Esophagus muscularis mucosa (tissue), 4 donors: ENCODE measurements around the gene NEU4. TPM values are rescaled to one million over a fixed set of nuclear protein-coding genes. Genes with fewer than 3 reads are reported as not detected.

Experiments used
- DNase-seq: peaks from one replicate; pipeline ENCODE4 v3.0.0-alpha.2; 2017; ENCODE audit errors: extremely low spot score
- H3K27ac ChIP-seq, 4 donors: fragments of 200-600 bp; sonication (generic); replicated peaks in 1 of 4; 1 replicate in 3 of 4; 2 replicates in 1 of 4; pipeline ENCODE4 v1.5.1; 2016 to 2019; ENCODE audit warnings: mild to moderate bottlenecking in 1 of 4
- H3K27me3 ChIP-seq, 4 donors: fragments of 200-600 bp; sonication (generic); one replicate each; pipeline versions ENCODE4 v1.5.1 to v1.6.0; 2016 to 2019
- H3K36me3 ChIP-seq, 4 donors: fragments of 200-600 bp; sonication (generic); one replicate each; pipeline ENCODE4 v1.5.1; 2016 to 2019
- H3K4me1 ChIP-seq, 4 donors: fragments of 200-600 bp; sonication (generic); one replicate each; pipeline ENCODE4 v1.5.1; 2016 to 2019
- H3K4me3 ChIP-seq, 4 donors: fragments of 200-600 bp; sonication (generic); 1 replicate in 2 of 4; 2 replicates in 2 of 4; pipeline ENCODE4 v1.5.1; 2016 to 2019; ENCODE audit warnings: mild to moderate bottlenecking in 4 of 4, moderate library complexity in 1 of 4
- H3K9me3 ChIP-seq, 4 donors: fragments of 200-600 bp; sonication (generic); 1 replicate in 3 of 4; 2 replicates in 1 of 4; pipeline ENCODE4 v1.5.1; 2016 to 2019
- EP300 ChIP-seq: sonication (generic); formaldehyde crosslinking; IDR thresholded peaks from one replicate; pipeline ENCODE4 v1.6.1; 2017; ENCODE audit warnings: antibody characterized with exemption
- POLR2A ChIP-seq: fragments of 450-650 bp; IDR thresholded peaks from one replicate; pipeline ENCODE4 v1.6.1; 2017; ENCODE audit warnings: antibody characterized with exemption, moderate library complexity, mild to moderate bottlenecking, low read depth
- POLR2AphosphoS5 ChIP-seq, 2 donors: sonication (generic); formaldehyde crosslinking; IDR thresholded peaks; one replicate each; pipeline ENCODE4 v1.6.1; 2017; ENCODE audit warnings: antibody characterized with exemption in 2 of 2
- WGBS: methylation state at CpG from one replicate; pipeline ENCODE4 v1.1.5; 2018; 5-methylcytosine and 5-hydroxymethylcytosine counted together
- intact Hi-C: fragments of 100-400 bp; cut with DNase I; formaldehyde crosslinking; loops from one replicate; pipeline ENCODE4 v1.15.1; 2023
- total RNA-seq, 4 donors: library from RNA; depleted of rRNA; stranded (reverse); fragments of >200 nt; gene quantifications; one replicate each; pipeline versions ENCODE4 v1.1.0 to v1.2.1, GENCODE V29; 2016
- TF ChIP-seq, protein P1 (sequence below), 3 experiments: fragments of 200-600 bp in 2 of 3; fragments of 450-650 bp in 1 of 3; sonication (generic) in 2 of 3; IDR thresholded peaks; one replicate each; pipeline ENCODE4 v1.5.1; 2017 to 2019; ENCODE audit warnings: antibody characterized with exemption in 3 of 3, mild to moderate bottlenecking in 2 of 3, moderate library complexity in 1 of 3

Gene NEU4
- total RNA-seq, 4 donors from 2014 or later = 1.5 to 5.4 TPM; not detected in 2

GRCh38 chr2:241844066-241844728, 35.2 kb downstream of the NEU4 start:
- Histone ChIP-seq H3K36me3 (no peaks in the 10 kb centered on the region), H3K4me1 (peaks cover 11 to 35% (median 26%) of the 10 kb centered on the region in 4 donors), H3K9me3 (no peaks in the 10 kb centered on the region), H3K4me3 (peak overlapping the region; percentile 51 to 65 (median 54)), H3K27ac (peak overlapping the region; percentile 63 to 78 (median 74)), H3K27me3 (no peaks in the 10 kb centered on the region)
- intact Hi-C loops = no loop called here
- 8% methylated on average over 41 of the region's 65 CpGs for WGBS
- peak; percentile 62 to 71 for TF ChIP-seq POLR2AphosphoS5 (IDR thresholded peaks at IDR 0.05)
- TF ChIP-seq POLR2A = no peak
- TF ChIP-seq, protein P1, sequence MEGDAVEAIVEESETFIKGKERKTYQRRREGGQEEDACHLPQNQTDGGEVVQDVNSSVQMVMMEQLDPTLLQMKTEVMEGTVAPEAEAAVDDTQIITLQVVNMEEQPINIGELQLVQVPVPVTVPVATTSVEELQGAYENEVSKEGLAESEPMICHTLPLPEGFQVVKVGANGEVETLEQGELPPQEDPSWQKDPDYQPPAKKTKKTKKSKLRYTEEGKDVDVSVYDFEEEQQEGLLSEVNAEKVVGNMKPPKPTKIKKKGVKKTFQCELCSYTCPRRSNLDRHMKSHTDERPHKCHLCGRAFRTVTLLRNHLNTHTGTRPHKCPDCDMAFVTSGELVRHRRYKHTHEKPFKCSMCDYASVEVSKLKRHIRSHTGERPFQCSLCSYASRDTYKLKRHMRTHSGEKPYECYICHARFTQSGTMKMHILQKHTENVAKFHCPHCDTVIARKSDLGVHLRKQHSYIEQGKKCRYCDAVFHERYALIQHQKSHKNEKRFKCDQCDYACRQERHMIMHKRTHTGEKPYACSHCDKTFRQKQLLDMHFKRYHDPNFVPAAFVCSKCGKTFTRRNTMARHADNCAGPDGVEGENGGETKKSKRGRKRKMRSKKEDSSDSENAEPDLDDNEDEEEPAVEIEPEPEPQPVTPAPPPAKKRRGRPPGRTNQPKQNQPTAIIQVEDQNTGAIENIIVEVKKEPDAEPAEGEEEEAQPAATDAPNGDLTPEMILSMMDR (IDR thresholded peaks at IDR 0.05) = peak; percentile 16 to 36 (median 35)
- no peak for TF ChIP-seq EP300
- DNase-seq = no peak

DNA sequence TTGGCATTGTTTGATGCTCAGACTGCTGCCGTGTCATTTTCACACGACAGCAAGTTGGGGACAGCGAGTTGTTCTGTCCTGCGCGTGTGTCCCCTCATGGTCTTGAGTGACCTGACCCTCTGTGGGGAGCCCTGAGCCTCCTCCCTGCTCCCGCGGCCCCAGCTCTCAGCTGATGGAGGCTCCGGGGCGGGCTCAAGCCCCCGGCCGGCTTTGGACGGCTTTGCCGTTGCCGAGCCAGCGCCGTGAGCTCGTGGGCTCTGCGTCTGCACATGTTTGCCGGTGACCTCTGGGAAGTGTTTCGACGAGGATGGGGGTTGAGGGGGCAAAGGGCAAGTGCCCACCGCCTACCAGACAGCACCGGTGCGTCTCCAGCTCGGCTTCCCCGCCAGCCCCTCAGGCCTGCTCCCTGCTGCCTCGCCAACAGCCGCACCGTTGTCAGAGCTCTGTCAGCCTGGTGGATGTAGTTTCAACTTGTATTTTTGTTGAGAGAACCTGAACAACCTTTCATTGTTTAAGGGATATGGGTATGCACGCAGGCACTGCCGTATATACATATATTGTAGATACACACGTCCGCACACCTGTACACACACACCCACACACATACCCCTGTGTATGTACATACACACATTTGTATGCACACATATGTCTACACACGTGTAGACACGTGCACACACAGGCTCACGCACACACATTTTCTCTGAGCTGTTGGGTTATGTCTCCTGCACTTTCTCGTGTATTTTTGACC, 36.0 kb downstream of the NEU4 start:
- Histone ChIP-seq H3K4me1 (peaks cover 11 to 35% (median 26%) of the 10 kb centered on the region in 4 donors), H3K36me3 (no peaks in the 10 kb centered on the region), H3K27ac (peak overlapping the region in 2 of 4 donors; percentile 76 to 78), H3K4me3 (peak overlapping the region; percentile 51 to 65 (median 54)), H3K27me3 (no peaks in the 10 kb centered on the region), H3K9me3 (no peaks in the 10 kb centered on the region)
- intact Hi-C loops = no loop called here
- no peak for TF ChIP-seq POLR2AphosphoS5 (IDR thresholded peaks at IDR 0.05)
- TF ChIP-seq, protein P1 (IDR thresholded peaks at IDR 0.05) = no peak
- TF ChIP-seq EP300 = no peak
- TF ChIP-seq POLR2A = no peak
- no peak for DNase-seq
- WGBS = 86% methylated on average over 21 of the region's 37 CpGs

GRCh38 chr2:241846406-241846805, 37.4 kb downstream of the NEU4 start:
- intact Hi-C loops = no loop called here
- TF ChIP-seq EP300 = no peak
- WGBS = 79% methylated on average over 18 of the region's 22 CpGs
- no peak overlapping the region for H3K4me3 ChIP-seq
- no peaks in the 10 kb centered on the region for H3K9me3 ChIP-seq
- H3K27ac ChIP-seq = no peak overlapping the region
- H3K36me3 ChIP-seq = no peaks in the 10 kb centered on the region
- H3K4me1 ChIP-seq = peaks cover 11 to 35% (median 26%) of the 10 kb centered on the region in 4 donors
- no peak for DNase-seq
- no peaks in the 10 kb centered on the region for H3K27me3 ChIP-seq

GRCh38 chr2:241848761-241849615, 40.0 kb downstream of the NEU4 start:
- Histone ChIP-seq H3K4me3 (no peak overlapping the region), H3K27ac (no peak overlapping the region), H3K9me3 (no peaks in the 10 kb centered on the region), H3K36me3 (no peaks in the 10 kb centered on the region), H3K27me3 (no peaks in the 10 kb centered on the region), H3K4me1 (peaks cover 11 to 19% (median 15%) of the 10 kb centered on the region in 4 donors)
- 89% methylated on average over 24 of the region's 39 CpGs for WGBS
- intact Hi-C loops = no loop called here
- TF ChIP-seq POLR2A (no peak), EP300 (no peak), POLR2AphosphoS5 (IDR thresholded peaks at IDR 0.05) (no peak)
- TF ChIP-seq, protein P1 (IDR thresholded peaks at IDR 0.05) = no peak
- no peak for DNase-seq
